HG03139 (cell line): ENCODE measurements around the gene ACSM2A.
"Not testable (repeated sequence)": the region's sequence is repeated elsewhere in the genome, so short reads cannot be mapped to it uniquely, and the experiment has no call there.

Experiments
- ATAC-seq: cut with Tn5 transposase; IDR thresholded peaks from one replicate; pipeline ENCODE4 v1.9.1; 2021; ENCODE audit not compliant: unreplicated experiment

Gene ACSM2A

DNA sequence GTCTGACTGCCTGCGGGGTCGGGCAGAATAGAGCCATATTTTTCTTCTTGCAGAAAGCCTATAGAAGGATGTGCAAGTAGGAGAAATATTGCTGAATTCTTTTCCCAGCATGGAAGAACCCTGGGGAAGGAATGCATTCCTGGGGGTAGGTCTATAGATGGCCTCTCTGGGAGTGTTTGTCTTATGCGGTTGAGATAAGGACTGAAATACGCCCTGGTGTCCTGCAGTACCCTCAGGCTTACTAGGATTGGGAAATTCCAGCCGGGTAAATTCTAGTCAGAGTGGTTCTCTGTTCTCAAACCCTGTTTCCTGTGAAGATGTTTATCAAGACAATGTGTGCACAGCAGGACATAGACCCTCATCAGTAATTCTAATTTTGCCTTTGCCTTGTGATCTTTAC lies 2.3 kb downstream of the ACSM2A start:
- ATAC-seq, result not testable (repeated sequence)

DNA sequence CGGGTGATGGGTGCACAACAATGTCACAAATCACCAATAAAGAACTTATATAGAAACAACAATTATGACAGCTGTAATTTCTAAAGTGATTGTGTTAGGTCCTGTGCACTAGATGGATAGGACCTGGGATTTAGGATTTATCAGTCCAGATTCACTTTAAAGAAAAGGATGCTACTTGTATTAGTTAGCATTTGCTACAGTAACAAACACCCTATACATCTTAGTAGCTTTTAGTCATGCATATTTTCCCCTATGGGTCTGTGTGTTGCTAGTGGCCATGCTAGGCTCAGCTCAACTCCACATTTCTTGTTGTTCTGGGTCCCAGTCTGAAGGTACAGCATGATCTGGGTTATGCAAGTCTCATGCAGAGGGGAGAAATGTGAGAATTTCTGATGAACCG lies 7.9 kb downstream of the ACSM2A start:
- ATAC-seq, result not testable (repeated sequence)

DNA sequence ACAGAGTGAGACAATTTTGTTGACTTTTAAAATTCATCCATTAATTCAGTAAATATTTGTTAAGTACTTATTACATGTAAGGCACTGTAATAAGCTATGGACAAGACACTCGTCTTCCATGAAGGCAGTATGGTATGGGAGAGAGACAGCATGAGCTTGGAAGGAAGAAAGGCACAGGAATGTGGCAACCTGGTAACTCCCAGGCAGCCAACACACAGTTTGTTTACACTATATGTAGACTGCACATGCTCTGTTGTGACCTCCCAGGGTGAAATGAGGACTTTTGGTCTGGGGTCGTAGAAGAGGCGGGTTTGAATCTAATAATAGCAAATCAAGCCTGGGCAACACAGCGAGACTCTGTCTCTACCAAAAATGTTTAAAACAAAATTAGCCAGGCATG lies 9.0 kb downstream of the ACSM2A start:
- not testable (repeated sequence) for ATAC-seq

DNA sequence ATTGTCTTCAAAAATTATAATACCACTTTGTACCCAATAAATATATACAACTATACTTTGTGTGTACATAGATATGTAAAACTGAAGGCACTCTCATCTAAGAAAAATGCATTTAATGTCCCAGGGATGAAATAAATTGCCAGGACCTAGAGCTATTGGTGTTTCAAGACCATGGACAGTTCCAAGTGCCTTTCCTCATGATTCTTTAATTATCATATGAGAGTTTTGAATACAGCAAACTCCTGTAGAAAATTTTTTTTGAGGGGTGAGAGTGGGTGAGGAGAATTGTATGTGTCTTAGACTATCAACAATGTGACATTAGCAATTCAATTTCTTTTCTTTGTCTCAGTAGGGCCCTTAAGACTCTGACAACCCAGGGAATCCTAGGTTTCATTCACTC lies 17.6 kb downstream of the ACSM2A start:
- not testable (repeated sequence) for ATAC-seq

DNA sequence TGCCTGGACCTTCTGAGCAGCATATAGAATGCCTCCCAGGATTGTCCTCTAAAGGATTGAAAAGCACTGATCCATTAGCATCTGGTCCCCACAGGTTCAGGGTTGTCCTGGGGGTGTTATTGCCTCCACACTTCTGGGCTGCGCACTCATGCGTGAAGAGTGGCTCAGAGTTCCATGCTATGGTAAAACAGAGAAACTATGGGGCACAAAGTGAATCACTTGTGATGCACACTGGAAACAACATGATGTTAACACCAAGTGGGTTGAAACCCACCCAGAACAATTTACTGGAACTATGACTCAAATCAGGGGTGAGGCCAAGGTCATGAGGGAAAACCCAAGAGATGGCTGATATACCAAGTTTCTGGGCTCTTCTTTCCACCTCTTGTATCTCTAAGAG lies 18.6 kb downstream of the ACSM2A start:
- not testable (repeated sequence) for ATAC-seq

DNA sequence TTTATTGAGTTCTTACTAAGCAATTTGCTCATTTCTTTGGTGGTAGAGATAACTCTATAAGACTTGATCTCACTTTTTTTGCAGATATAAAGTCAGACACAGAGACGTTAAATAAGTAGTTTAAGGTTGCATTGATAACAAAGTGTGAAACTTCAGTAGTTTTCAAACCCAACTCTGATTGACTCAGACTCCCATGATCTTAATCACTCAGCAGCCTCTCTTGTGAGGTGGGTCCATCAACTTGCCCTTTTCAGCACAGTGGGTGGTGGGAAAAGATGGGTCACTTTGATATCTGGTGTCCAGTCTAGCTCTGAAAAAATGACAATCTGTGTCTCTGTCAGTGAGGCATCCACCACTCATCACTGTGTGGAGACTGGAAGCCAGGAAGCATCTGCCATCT lies 19.4 kb downstream of the ACSM2A start:
- not testable (repeated sequence) for ATAC-seq

DNA sequence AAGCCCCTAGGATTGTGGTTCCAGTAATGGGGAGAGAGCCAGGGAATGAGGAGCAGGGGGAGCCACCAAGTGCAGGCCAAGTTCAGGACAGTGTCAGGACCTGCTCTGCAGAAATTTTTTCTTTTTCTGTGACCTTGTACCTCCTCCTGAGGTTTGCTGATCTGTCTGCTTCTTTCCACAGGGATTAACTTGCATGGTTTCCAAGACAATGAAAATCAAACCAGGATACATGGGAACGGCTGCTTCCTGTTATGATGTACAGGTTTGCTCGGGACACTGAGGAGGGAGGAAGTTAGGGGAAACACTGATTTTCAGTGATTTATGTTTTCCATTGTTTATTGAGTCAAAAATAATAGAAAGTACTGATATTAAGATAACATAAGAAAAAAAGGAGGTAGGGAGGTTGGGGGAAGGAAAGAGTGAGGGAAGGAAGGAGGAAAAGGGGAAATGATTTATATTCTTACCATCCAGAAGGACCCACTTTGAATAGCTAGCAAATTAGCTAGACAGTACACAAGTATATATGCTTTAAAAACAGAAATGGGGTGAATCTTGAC lies 25.9 kb downstream of the ACSM2A start:
- not testable (repeated sequence) for ATAC-seq

DNA sequence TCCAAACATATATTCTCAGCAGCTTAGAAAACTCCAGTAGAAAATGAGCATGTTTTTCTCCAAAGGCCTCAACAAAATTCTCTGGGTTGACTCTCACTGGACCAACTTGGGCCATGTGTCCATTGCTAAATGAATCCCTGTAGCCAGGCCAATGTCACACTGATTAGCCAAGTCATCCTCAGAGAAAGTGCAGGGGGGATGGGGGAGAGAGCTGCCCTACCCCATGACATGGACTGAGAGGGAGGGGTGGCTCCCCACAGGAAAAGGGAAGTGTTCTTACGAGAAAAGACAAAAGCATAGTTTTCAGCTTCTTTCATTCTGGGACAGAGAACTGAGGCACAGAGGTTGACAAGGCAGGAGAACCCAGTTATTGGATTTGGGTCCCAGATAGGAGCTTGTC lies 32.7 kb downstream of the ACSM2A start:
- ATAC-seq, result not testable (repeated sequence)

DNA sequence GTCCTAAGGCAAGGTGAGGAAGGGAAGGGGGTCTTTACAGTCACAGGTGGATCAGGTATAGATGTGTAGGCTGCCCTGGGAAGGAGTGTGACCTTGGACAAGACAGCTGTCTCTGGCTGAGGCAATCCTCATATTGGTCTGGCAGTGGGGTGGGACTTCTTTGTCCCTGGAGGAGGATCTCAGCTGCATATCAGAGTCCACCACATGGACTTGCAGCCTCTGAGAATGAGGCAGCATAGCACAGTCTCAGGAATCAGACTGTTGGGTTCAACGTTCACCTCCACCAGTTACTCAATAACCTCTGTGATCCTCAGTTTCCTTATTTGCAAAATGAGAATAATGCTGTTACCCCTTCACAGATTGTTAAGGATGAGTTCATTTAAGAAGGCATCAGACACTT lies 33.4 kb downstream of the ACSM2A start:
- ATAC-seq, result no peak

DNA sequence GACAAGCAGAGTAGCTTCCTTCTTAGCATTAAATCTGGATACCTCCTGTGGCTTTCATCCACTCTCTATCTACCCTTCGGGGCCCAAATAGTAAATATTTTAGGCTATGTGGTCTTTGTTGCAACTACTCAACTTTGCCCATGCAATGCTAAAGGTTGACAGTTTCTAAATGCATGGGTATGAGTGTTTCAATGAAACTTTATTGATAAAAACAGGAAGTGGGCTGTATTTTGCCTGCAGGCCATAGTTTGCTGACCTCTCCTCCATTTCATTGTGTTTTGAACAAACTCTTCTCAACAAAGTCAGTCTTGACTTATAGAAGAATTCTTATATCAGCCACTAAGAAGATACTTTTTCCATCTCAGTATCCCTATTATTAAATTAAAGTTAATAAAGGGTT lies 34.1 kb downstream of the ACSM2A start:
- ATAC-seq, result no peak

DNA sequence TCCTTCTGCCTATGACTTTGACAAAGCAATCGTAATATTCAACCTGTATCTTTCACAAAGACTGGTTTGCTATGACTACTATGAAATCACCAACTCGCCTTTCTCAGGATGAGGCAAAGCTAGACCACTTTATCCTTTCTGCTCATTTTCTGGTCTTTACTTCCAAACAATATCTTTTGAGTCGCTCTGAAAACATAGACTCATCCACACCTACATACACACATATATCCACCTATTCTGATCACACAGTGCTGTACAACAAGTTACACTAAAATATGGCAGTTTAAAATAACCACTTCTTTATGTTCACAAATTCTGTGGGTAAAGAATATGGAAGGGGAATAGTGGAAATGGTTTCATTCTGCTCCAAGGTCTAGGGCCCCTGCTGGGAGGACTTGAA lies 39.7 kb downstream of the ACSM2A start:
- not testable (repeated sequence) for ATAC-seq

DNA sequence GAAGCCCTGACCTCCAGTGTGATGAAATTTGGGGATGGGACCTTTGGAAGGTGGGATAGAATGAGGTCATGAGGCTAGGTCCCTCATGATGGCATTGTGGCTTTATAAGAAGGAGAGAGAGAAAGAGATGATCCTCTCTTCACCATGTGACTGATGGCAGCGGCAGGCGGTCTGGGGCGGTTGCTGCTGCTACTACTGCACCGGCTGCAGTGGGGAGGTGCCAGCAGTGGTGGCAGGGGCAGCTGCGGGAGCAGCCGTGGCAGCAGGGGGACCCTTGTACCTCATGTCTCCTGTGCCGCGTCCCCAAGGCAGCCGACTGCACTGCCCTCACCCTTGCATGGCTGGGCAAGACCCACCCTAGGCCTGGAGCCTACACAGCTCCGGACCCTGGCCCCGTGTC lies 40.1 kb downstream of the ACSM2A start:
- not testable (repeated sequence) for ATAC-seq

DNA sequence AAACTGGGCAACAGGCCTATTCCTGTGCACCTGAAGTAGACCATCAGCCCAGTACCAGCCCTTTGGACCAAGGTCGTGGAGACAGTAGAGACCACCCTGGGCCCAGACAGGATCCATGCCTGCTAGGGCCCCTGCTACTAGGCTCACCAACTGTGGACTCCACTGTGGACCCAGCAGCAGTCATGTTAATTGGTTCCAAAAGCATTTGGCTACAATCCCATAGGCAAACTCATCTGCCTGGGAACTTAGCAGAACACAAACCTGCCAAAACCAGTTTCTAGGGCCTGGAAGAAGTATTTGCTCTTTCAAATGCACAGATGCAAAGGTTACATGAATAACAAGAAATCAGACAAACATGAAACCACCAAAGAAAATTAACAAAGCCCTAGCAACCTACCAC lies 53.1 kb downstream of the ACSM2A start:
- no peak for ATAC-seq

DNA sequence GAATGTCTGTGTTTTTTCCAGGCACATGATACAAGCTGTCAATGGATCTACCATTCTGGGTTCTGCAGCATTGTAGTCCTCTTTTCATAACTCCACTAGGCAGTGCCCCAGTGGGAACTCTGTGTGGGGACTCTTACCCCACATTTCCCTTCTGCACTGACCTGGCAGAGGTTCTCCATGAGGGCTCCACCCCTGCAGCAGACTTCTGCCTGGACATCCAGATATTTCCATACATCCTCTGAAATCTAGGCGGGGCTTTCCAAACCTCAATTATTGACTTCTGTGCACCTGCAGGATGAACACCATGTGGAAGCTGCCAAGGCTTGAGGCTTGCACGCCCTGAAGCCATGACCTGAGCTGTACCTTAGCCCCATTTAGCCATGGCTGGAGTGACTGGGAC lies 56.0 kb downstream of the ACSM2A start:
- no peak for ATAC-seq

DNA sequence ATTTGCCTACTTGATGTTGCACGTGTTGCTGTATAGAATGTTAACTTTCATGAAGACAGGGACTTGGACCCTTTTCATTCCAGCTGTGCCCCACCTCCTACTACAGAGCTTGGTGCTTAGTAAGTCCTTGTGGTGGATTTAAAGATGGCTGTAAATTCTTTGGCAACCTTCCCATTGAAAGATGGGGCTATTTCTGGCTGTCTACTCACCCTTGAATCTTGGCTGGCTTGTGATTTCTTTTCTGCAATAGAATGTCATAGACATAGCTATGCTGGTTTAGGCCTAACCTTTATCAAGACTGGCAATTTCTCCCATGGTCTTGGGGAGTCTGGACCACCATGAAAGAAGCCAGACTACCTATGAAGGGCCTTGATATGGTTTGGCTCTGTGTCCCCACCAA lies 59.0 kb downstream of the ACSM2A start:
- ATAC-seq, result no peak

DNA sequence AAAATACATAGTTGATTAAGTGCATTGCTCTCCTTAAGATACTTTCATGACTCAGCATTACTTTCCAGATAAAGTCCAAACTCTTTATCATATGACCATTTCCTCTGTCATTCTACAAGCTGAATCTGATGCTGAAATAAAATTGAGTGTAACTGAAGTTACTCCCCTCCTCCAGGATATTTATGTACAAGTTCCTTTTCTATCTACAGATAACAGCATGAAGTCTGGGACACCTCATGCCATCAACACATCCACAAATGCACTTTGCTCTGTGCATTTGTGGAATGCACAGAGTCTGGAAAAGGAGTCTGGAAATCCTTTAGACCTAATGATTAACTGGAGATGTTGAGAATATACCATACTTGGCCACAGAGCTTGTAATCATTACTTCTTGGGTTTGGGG lies 64.4 kb downstream of the ACSM2A start:
- ATAC-seq, result no peak

DNA sequence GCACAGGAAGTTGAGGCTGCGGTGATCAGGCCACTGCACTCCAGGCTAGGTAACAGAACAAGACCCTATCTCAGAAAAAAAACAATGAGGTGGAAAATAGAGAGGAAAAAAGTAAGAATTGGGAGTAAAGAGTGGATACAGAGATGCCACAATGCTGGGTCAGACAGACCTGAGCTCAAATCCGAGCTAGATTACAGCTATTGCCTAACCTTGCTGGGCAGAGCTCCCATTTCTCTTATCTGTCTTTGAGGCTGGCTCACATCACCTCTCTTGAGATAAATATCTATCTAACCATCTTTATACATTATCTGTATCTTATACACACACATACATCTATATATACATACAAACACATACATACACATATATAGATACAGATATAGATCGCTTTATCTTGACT lies 65.8 kb downstream of the ACSM2A start:
- ATAC-seq, result no peak

DNA sequence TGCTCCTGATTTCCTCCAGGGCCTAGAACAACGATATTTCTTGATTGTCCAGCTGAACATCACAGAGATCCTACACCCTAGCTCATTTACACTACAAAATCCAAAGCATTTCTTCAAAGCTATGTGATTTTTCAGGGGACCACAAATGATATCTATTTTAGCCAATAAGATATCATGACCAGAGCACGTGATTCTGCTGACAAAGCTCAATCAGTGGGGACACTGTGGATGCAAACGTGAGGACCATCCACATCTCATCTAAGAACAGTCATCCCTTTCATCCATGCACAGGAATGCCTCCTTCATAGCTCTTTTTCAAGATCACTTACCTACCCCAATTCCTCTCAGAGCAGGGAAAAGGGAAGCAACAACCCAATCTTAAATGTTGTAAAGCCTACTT lies 67.9 kb downstream of the ACSM2A start:
- ATAC-seq, result no peak

DNA sequence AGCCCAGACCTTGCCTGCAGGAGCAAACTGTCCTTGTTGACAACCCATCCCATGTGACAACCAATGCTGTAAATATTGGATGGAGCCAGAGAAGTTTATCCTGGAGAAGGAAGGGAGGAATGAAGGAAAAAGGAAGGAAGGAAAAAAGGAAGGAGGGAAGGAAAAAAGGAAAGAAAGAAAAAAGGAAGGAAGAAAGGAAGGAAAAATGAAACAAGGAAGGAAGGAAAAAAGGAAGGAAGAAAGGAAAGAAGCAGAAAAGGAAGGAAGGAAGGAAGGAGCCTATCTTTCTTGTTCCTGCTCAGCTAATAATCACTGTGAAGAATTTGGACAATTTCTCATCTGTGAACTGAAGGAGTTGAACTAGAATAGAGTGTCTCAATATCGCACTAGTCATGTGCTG lies 68.8 kb downstream of the ACSM2A start:
- ATAC-seq, result no peak

DNA sequence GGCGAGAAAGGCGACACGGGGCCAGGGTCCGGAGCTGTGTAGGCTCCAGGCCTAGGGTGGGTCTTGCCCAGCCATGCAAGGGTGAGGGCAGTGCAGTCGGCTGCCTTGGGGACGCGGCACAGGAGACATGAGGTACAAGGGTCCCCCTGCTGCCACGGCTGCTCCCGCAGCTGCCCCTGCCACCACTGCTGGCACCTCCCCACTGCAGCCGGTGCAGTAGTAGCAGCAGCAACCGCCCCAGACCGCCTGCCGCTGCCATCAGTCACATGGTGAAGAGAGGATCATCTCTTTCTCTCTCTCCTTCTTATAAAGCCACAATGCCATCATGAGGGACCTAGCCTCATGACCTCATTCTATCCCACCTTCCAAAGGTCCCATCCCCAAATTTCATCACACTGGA lies 80.5 kb downstream of the ACSM2A start:
- not testable (repeated sequence) for ATAC-seq

DNA sequence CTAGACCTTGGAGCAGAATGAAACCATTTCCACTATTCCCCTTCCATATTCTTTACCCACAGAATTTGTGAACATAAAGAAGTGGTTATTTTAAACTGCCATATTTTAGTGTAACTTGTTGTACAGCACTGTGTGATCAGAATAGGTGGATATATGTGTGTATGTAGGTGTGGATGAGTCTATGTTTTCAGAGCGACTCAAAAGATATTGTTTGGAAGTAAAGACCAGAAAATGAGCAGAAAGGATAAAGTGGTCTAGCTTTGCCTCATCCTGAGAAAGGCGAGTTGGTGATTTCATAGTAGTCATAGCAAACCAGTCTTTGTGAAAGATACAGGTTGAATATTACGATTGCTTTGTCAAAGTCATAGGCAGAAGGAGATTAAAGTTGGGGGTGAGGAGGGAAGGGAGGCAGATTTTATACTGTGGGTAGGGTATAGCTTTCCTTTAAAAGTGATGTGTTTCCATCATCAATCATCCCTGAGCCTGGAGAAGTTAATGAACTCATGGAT lies 81.0 kb downstream of the ACSM2A start:
- not testable (repeated sequence) for ATAC-seq

DNA sequence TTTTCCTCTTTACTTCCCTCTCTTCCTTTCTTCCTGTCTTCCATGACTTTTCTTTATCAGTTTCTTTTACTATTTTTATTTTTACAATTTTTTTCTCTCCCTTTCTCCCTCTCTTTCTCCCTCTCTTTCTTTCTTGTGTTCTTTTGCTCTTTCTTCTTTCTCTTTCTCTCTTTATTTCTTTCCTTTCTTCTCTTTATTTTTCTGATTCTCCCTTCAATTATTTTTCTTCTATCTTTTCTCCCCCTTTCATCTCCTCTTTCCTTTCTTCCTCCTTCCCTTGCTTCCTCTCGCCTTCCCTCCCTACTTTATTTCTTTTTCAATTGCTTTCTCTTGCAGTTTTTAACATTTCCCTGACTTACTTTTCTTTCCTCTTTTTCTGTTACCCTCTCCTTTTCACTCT lies 85.3 kb downstream of the ACSM2A start:
- not testable (repeated sequence) for ATAC-seq
